Measurements from ENCODE around the gene BCL7A. TPM values are rescaled to one million over a fixed set of nuclear protein-coding genes. Genes with fewer than 3 reads are reported as not detected.

BCL7A gene
- total RNA-seq, result 4.1 and 4.2 TPM in 2 replicates

GRCh38 chr12:122021822-122022392 lies at the start of gene BCL7A:
TSS of gene BCL7A (plus strand) at chr12:122021884. CDS start at chr12:122022092, 208 bp downstream.

GRCh38 chr12:122078141-122079032 lies 56.7 kb downstream of the BCL7A start, which contains the start of gene MLXIP:
TSS of gene MLXIP (plus strand) at chr12:122078756. CDS start at chr12:122078854, 98 bp downstream.

Other genes with a start within 250 kb of the BCL7A start
- gene RHOF, start 228.2 kb upstream of the BCL7A start, total RNA-seq, result 6.6 and 10.8 TPM in 2 replicates
- 4.0 and 4.1 TPM in 2 replicates for gene SETD1B, start 217.9 kb upstream of the BCL7A start, total RNA-seq
- 0.12 TPM in 1 of 2 replicates, not detected in the other for gene HPD, start 163.0 kb upstream of the BCL7A start, total RNA-seq
- 86.6 and 173 TPM in 2 replicates for gene PSMD9, start 133.1 kb upstream of the BCL7A start, total RNA-seq
- gene CFAP251, start 103.3 kb upstream of the BCL7A start, total RNA-seq, result 2.3 and 5.0 TPM in 2 replicates
- 14.7 and 19.1 TPM in 2 replicates for gene MLXIP, start 56.9 kb downstream of the BCL7A start, total RNA-seq
- not detected in 2 replicates for gene IL31, start 152.3 kb downstream of the BCL7A start, total RNA-seq
- gene LRRC43, start 161.2 kb downstream of the BCL7A start, total RNA-seq, result 0.11 and 1.5 TPM in 2 replicates
- gene B3GNT4, start 181.8 kb downstream of the BCL7A start, total RNA-seq, result 0.11 TPM in 1 of 2 replicates, not detected in the other
- gene DIABLO, start 204.2 kb downstream of the BCL7A start, total RNA-seq, result 53.6 and 63.2 TPM in 2 replicates
- 23.5 and 25.6 TPM in 2 replicates for gene VPS33A, start 244.6 kb downstream of the BCL7A start, total RNA-seq

All from uterine smooth muscle cell (primary cell).